Adrenal gland (tissue), 5 donors: ENCODE data around the gene YY1.

Source experiments
- CTCF ChIP-seq, 6 experiments: fragments of 450-650 bp in 4 of 6; fragments of 200-600 bp in 2 of 6; sonication (generic) in 1 of 6; IDR thresholded peaks; 1 replicate in 5 of 6; 2 replicates in 1 of 6; pipeline versions ENCODE4 v1.5.1 to v1.8.0; 2016 to 2021; ENCODE audit warnings: antibody characterized with exemption in 6 of 6, mild to moderate bottlenecking in 2 of 6, moderate library complexity in 1 of 6
- POLR2A ChIP-seq, 2 donors: fragments of 450-650 bp; IDR thresholded peaks; one replicate each; pipeline ENCODE4 v1.6.1; 2017; ENCODE audit warnings: antibody characterized with exemption in 2 of 2, mild to moderate bottlenecking in 2 of 2, moderate library complexity in 1 of 2
- donor health status: DM: no; HTN: no; CAD: no.

DNA sequence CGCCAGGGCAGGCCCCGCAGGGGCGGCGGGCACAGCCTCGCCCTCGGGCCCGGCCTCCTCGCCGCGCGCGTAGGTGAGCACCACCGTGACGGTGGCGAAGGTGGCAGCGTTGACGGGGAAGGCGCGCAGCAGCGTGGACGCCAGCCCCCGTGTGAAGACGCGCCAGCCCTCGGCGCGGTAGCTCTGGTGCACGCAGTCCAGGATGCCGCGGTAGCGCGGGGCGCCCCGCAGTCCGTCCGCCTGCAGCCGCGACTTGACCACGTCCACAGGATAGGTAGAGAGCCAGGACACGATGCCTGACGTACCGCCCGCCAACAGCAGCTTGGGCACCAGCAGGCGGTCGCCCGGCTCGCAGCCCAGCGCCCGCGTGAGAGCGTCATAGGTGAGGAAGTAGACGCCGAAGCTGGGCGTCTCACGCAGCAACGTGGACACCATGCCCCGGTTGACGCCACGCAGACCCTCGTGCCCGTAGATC lies 53.4 kb downstream of the YY1 start:
- TF ChIP-seq POLR2A (IDR thresholded peaks at IDR 0.05) (no peak), CTCF (IDR thresholded peaks at IDR 0.05) (no peak)
